HepG2 (cell line): ENCODE results near the gene RRAS2. TPM values are rescaled to one million over a fixed set of nuclear protein-coding genes. Genes with fewer than 3 reads are reported as not detected.

Experiments used
- ARHGAP35 ChIP-seq: sonication (generic); formaldehyde crosslinking; IDR thresholded peaks from 2 replicates; pipeline ENCODE4 v1.9.0; 2022; ENCODE audit warnings: mild to moderate bottlenecking, inconsistent platforms, moderate library complexity, missing genetic modification reagents, borderline replicate concordance
- ESRRA ChIP-seq: sonication (generic); formaldehyde crosslinking; IDR thresholded peaks from 2 replicates; pipeline ENCODE4 v1.5.1; 2020; ENCODE audit warnings: mild to moderate bottlenecking, low read depth, missing genetic modification reagents
- HMG20B ChIP-seq: conservative IDR thresholded peaks from 2 replicates; pipeline ENCODE4 v1.6.1; 2016; ENCODE audit warnings: missing genetic modification reagents, missing compliant biosample characterization
- PHF5A ChIP-seq: IDR thresholded peaks from one replicate; pipeline ENCODE4 v1.6.1; 2018; ENCODE audit warnings: low read depth, missing genetic modification reagents; ENCODE audit not compliant: unreplicated experiment
- RELA ChIP-seq: sonication (generic); formaldehyde crosslinking; IDR thresholded peaks from 2 replicates; pipeline ENCODE4 v1.4.0; 2020; ENCODE audit warnings: missing genetic modification reagents
- TP53 ChIP-seq: sonication (generic); formaldehyde crosslinking; conservative IDR thresholded peaks from 2 replicates; pipeline ENCODE4 v1.4.0; 2020; ENCODE audit warnings: missing genetic modification reagents
- polyA plus RNA-seq, 8 experiments: library from polyadenylated mRNA; depleted of rRNA in 3 of 8; stranded (reverse) in 7 of 8; unstranded in 1 of 8; fragments of >200 nt; fragmentation: Illumina TruSeq in 4 of 8; extraction: Trizol in 4 of 8; gene quantifications; 2 replicates each; pipeline versions ENCODE4 v1.2.1 to v1.2.3, GENCODE V29; 2011 to 2016; ENCODE audit warnings: low read depth in 4 of 8, missing spikeins in 1 of 8, mixed read lengths in 1 of 8; ENCODE audit not compliant: insufficient read depth in 1 of 8
- total RNA-seq, 5 experiments: library from RNA; depleted of rRNA; stranded (reverse); fragments of >200 nt; fragmentation: Illumina TruSeq; extraction: Trizol; gene quantifications; 2 replicates each; pipeline ENCODE4 v1.2.3, GENCODE V29; 2016; ENCODE audit warnings: low read depth in 1 of 5
- TF ChIP-seq, protein P1 (sequence below), 2 experiments: sonication (generic) in 1 of 2; formaldehyde crosslinking in 1 of 2; IDR thresholded peaks; 2 replicates each; pipeline versions ENCODE4 v1.4.0 to v1.6.1; 2016 to 2020; ENCODE audit warnings: borderline replicate concordance in 1 of 2, low read depth in 1 of 2, mild to moderate bottlenecking in 1 of 2, missing genetic modification reagents in 1 of 2
- TF ChIP-seq, protein P2 (sequence below): sonication (generic); formaldehyde crosslinking; IDR thresholded peaks from 2 replicates; pipeline ENCODE4 v1.8.0; 2022; ENCODE audit warnings: missing genetic modification reagents, mild to moderate bottlenecking, moderate library complexity, borderline replicate concordance

Gene RRAS2
- total and polyA plus RNA-seq, 2 of the 13 experiments (the other 11 are each of a cell fraction or from before 2014, with no cell fraction given) = 19.0 to 44.1 TPM

DNA sequence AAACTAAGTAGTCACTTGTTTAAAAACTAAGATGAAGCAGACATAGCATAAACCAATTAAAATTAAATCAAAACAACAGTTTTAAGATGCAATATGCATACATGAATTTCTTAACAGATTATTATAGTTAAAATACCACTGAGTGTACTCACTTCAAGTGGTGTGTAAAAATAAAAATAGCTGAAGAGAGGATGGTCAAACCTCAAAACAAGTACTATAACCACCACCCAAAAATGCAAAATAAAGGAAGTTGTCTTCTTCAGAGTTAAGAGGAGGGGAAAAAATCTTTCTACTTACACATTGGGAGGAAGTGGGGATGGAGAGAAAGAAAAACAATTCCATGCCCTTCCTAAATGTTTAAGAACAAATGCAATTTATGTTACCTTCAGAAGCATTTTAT, 31.9 kb downstream of the RRAS2 start (continued):
- TF ChIP-seq, protein P1, sequence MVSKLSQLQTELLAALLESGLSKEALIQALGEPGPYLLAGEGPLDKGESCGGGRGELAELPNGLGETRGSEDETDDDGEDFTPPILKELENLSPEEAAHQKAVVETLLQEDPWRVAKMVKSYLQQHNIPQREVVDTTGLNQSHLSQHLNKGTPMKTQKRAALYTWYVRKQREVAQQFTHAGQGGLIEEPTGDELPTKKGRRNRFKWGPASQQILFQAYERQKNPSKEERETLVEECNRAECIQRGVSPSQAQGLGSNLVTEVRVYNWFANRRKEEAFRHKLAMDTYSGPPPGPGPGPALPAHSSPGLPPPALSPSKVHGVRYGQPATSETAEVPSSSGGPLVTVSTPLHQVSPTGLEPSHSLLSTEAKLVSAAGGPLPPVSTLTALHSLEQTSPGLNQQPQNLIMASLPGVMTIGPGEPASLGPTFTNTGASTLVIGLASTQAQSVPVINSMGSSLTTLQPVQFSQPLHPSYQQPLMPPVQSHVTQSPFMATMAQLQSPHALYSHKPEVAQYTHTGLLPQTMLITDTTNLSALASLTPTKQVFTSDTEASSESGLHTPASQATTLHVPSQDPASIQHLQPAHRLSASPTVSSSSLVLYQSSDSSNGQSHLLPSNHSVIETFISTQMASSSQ (IDR thresholded peaks at IDR 0.05; ENCODE audit: low read depth) = no peak
- TF ChIP-seq, protein P1 (CRISPR knock-in tag; IDR thresholded peaks at IDR 0.05; ENCODE audit: borderline replicate concordance) = no peak
- TF ChIP-seq HMG20B (CRISPR knock-in tag) (no peak), ESRRA (CRISPR knock-in tag) (no peak), RELA (no peak), TP53 (CRISPR knock-in tag) (no peak), PHF5A (CRISPR knock-in tag) (no peak), ARHGAP35 (CRISPR knock-in tag) (no peak)
- TF ChIP-seq, protein P2, sequence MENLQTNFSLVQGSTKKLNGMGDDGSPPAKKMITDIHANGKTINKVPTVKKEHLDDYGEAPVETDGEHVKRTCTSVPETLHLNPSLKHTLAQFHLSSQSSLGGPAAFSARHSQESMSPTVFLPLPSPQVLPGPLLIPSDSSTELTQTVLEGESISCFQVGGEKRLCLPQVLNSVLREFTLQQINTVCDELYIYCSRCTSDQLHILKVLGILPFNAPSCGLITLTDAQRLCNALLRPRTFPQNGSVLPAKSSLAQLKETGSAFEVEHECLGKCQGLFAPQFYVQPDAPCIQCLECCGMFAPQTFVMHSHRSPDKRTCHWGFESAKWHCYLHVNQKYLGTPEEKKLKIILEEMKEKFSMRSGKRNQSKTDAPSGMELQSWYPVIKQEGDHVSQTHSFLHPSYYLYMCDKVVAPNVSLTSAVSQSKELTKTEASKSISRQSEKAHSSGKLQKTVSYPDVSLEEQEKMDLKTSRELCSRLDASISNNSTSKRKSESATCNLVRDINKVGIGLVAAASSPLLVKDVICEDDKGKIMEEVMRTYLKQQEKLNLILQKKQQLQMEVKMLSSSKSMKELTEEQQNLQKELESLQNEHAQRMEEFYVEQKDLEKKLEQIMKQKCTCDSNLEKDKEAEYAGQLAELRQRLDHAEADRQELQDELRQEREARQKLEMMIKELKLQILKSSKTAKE (CRISPR knock-in tag) = no peak
